ENCODE measurements around the gene TNRC6B. TPM values are rescaled to one million over a fixed set of nuclear protein-coding genes. Genes with fewer than 3 reads are reported as not detected.

The TNRC6B gene
- total RNA-seq, 1 donor from 2014 or later, result 62.0 TPM

GRCh38 chr22:40352763-40353162 is 175.0 kb downstream of the TNRC6B start:
- no peak for DNase-seq
- Mint-ChIP-seq H3K4me3 (ENCODE audit: unreplicated experiment) (no peak overlapping the region), H3K36me3 (ENCODE audit: unreplicated experiment) (no peaks in the 10 kb centered on the region), H3K4me1 (ENCODE audit: low read depth, unreplicated experiment) (peaks cover 3% of the 10 kb centered on the region), H3K9me3 (ENCODE audit: unreplicated experiment) (no peaks in the 10 kb centered on the region), H3K27ac (ENCODE audit: unreplicated experiment) (no peak overlapping the region), H3K27me3 (ENCODE audit: unreplicated experiment) (no peaks in the 10 kb centered on the region)
- no peak for TF ChIP-seq CTCF (IDR thresholded peaks at IDR 0.05; ENCODE audit: partially characterized antibody, unreplicated experiment)

GRCh38 chr22:40361100-40361499 is 183.4 kb downstream of the TNRC6B start:
- H3K4me1 Mint-ChIP-seq (ENCODE audit: low read depth, unreplicated experiment), result no peaks in the 10 kb centered on the region
- no peak for TF ChIP-seq CTCF (IDR thresholded peaks at IDR 0.05; ENCODE audit: partially characterized antibody, unreplicated experiment)
- no peak overlapping the region for H3K4me3 Mint-ChIP-seq (ENCODE audit: unreplicated experiment)
- no peak for DNase-seq
- no peaks in the 10 kb centered on the region for H3K36me3 Mint-ChIP-seq (ENCODE audit: unreplicated experiment)
- H3K27ac Mint-ChIP-seq (ENCODE audit: unreplicated experiment), result no peak overlapping the region
- no peaks in the 10 kb centered on the region for H3K9me3 Mint-ChIP-seq (ENCODE audit: unreplicated experiment)
- no peaks in the 10 kb centered on the region for H3K27me3 Mint-ChIP-seq (ENCODE audit: unreplicated experiment)

GRCh38 chr22:40363059-40363458 is 185.3 kb downstream of the TNRC6B start:
- no peaks in the 10 kb centered on the region for H3K9me3 Mint-ChIP-seq (ENCODE audit: unreplicated experiment)
- no peaks in the 10 kb centered on the region for H3K36me3 Mint-ChIP-seq (ENCODE audit: unreplicated experiment)
- no peaks in the 10 kb centered on the region for H3K27me3 Mint-ChIP-seq (ENCODE audit: unreplicated experiment)
- no peak for DNase-seq
- TF ChIP-seq CTCF (IDR thresholded peaks at IDR 0.05; ENCODE audit: partially characterized antibody, unreplicated experiment), result no peak
- peaks cover 2% of the 10 kb centered on the region for H3K4me1 Mint-ChIP-seq (ENCODE audit: low read depth, unreplicated experiment)
- no peak overlapping the region for H3K4me3 Mint-ChIP-seq (ENCODE audit: unreplicated experiment)
- no peak overlapping the region for H3K27ac Mint-ChIP-seq (ENCODE audit: unreplicated experiment)

- TF ChIP-seq CTCF (IDR thresholded peaks at IDR 0.05; ENCODE audit: partially characterized antibody, unreplicated experiment), result no peak
- Mint-ChIP-seq H3K36me3 (ENCODE audit: unreplicated experiment) (no peaks in the 10 kb centered on the region), H3K27ac (ENCODE audit: unreplicated experiment) (no peak overlapping the region), H3K4me3 (ENCODE audit: unreplicated experiment) (no peak overlapping the region), H3K27me3 (ENCODE audit: unreplicated experiment) (no peaks in the 10 kb centered on the region), H3K9me3 (ENCODE audit: unreplicated experiment) (no peaks in the 10 kb centered on the region), H3K4me1 (ENCODE audit: low read depth, unreplicated experiment) (peaks cover 3% of the 10 kb centered on the region)
- DNase-seq, result no peak
These were observed 186.7 kb downstream of the TNRC6B start for GRCh38 chr22:40364431-40364830.

- Mint-ChIP-seq H3K4me3 (ENCODE audit: unreplicated experiment) (no peak overlapping the region), H3K4me1 (ENCODE audit: low read depth, unreplicated experiment) (peaks cover 3% of the 10 kb centered on the region), H3K36me3 (ENCODE audit: unreplicated experiment) (no peaks in the 10 kb centered on the region), H3K27ac (ENCODE audit: unreplicated experiment) (no peak overlapping the region), H3K9me3 (ENCODE audit: unreplicated experiment) (no peaks in the 10 kb centered on the region), H3K27me3 (ENCODE audit: unreplicated experiment) (no peaks in the 10 kb centered on the region)
- DNase-seq, result no peak
- TF ChIP-seq CTCF (IDR thresholded peaks at IDR 0.05; ENCODE audit: partially characterized antibody, unreplicated experiment), result no peak
These were observed 188.3 kb downstream of the TNRC6B start for GRCh38 chr22:40366068-40366467.

Data from glutamatergic neuron (in vitro differentiated cells).